K562 (cell line): ENCODE measurements around the gene IQCK. TPM values are rescaled to one million over a fixed set of nuclear protein-coding genes. Genes with fewer than 3 reads are reported as not detected.

Source experiments
- ATAC-seq: fragments of 200-7000 bp; cut with Tn5 transposase; 3 replicates; pipeline ENCODE4 v1.9.1; 2020; ENCODE audit warnings: moderate library complexity
- BruUV-seq: library from RNA; stranded (reverse); fragments of 400-500 nt; replicated peaks from 2 replicates; lab custom pipeline; 2021; lab: Mats Ljungman, UMichigan
- CTCF ChIA-PET: fragments of 300-600 bp; formaldehyde crosslinking; extraction: SDS; loops from one replicate; lab custom pipeline; 2021; ENCODE audit warnings: low intra/inter-chr PET ratio; lab: Yijun Ruan, JAX
- POLR2A ChIA-PET: fragments of 300-600, 350-650 bp; sonication (Branson Sonifier 250); formaldehyde crosslinking; extraction: SDS; loops from one replicate; lab custom pipeline; 2021; ENCODE audit warnings: antibody characterized with exemption, inconsistent platforms; lab: Yijun Ruan, JAX
- DNase-seq, 4 experiments: peaks; one replicate each; pipeline versions ENCODE4 v3.0.0 to v3.0.0-alpha.2; 2011 to 2018; ENCODE audit warnings: low spot score in 3 of 4, mixed read lengths in 3 of 4; ENCODE audit errors: extremely low read depth in 1 of 4
- FAIRE-seq: peaks from 2 replicates; lab custom pipeline; 2011; peaks lifted over from hg19 to GRCh38; lab: Jason Lieb, UNC
- H2AFZ ChIP-seq: 2 replicates; pipeline ENCODE4 v1.6.0; 2011; ENCODE audit warnings: low read depth, low read length, control low read depth, inconsistent platforms
- H3K27ac ChIP-seq: fragments of 200-600 bp; 3 replicates; pipeline ENCODE4 v1.8.0; 2011; ENCODE audit warnings: low read depth, mild to moderate bottlenecking, control low read depth, inconsistent platforms, low read length, moderate library complexity, mixed read lengths; ENCODE audit errors: extremely low read depth
- H3K27me3 ChIP-seq, 2 experiments: fragments of 300-600 bp in 1 of 2; 2 replicates in 1 of 2; 3 replicates in 1 of 2; pipeline versions ENCODE4 v1.6.0 to v1.8.0; 2011; ENCODE audit warnings: inconsistent platforms in 2 of 2, low read length in 2 of 2, mild to moderate bottlenecking in 1 of 2, mixed read lengths in 1 of 2, moderate library complexity in 1 of 2; ENCODE audit not compliant: control insufficient read depth in 2 of 2, insufficient read depth in 2 of 2
- H3K36me3 ChIP-seq: fragments of 300-600 bp; 3 replicates; pipeline ENCODE4 v1.8.0; 2011; ENCODE audit warnings: mild to moderate bottlenecking, low read length, inconsistent platforms; ENCODE audit not compliant: control insufficient read depth, insufficient read depth
- H3K4me1 ChIP-seq, 2 experiments: fragments of 200-600 bp in 1 of 2; replicated peaks in 1 of 2; 2 replicates in 1 of 2; 3 replicates in 1 of 2; pipeline versions ENCODE4 v1.5.1 to v1.8.0; 2011; ENCODE audit warnings: inconsistent platforms in 2 of 2, low read length in 2 of 2, mild to moderate bottlenecking in 1 of 2, mixed read lengths in 1 of 2, moderate library complexity in 1 of 2; ENCODE audit not compliant: control insufficient read depth in 2 of 2, insufficient read depth in 2 of 2
- H3K4me2 ChIP-seq: 2 replicates; pipeline ENCODE4 v1.6.1; 2011; ENCODE audit warnings: low read length, control low read depth, inconsistent platforms, mixed read lengths; ENCODE audit not compliant: insufficient read depth
- H3K4me3 ChIP-seq: fragments of 200-600 bp; sonication (generic), shearing (Covaris generic); 2 replicates; pipeline ENCODE4 v1.5.1; 2016; ENCODE audit warnings: control low read depth, inconsistent platforms
- H3K79me2 ChIP-seq: fragments of 200-600 bp; 3 replicates; pipeline ENCODE4 v1.8.0; 2011; ENCODE audit warnings: low read length, inconsistent platforms; ENCODE audit not compliant: control insufficient read depth, insufficient read depth
- H3K9ac ChIP-seq, 2 experiments: 2 replicates each; pipeline versions ENCODE4 v1.6.0 to v1.6.1; 2011; ENCODE audit warnings: low read depth in 2 of 2, low read length in 2 of 2, control low read depth in 1 of 2, inconsistent platforms in 1 of 2, mild to moderate bottlenecking in 1 of 2, mixed read lengths in 1 of 2; ENCODE audit not compliant: insufficient read depth in 1 of 2
- H3K9me1 ChIP-seq: one replicate; pipeline ENCODE4 v1.6.0; 2011; ENCODE audit warnings: inconsistent platforms, mild to moderate bottlenecking, low read length, moderate library complexity; ENCODE audit not compliant: control insufficient read depth, insufficient read depth
- H3K9me3 ChIP-seq: replicated peaks from 2 replicates; pipeline ENCODE4 v1.5.1; 2011; ENCODE audit warnings: low read depth, low read length, inconsistent platforms; ENCODE audit not compliant: control insufficient read depth, insufficient read depth
- H4K20me1 ChIP-seq: replicated peaks from 2 replicates; pipeline ENCODE4 v1.6.1; 2011; ENCODE audit warnings: low read length, inconsistent platforms, mixed read lengths; ENCODE audit not compliant: control insufficient read depth, insufficient read depth
- CBFB ChIP-seq: sonication (generic); formaldehyde crosslinking; IDR thresholded peaks from 2 replicates; pipeline ENCODE4 v1.4.0; 2020; ENCODE audit warnings: mild to moderate bottlenecking, missing genetic modification reagents
- DIDO1 ChIP-seq: fragments of 450-650 bp; IDR thresholded peaks from 2 replicates; pipeline ENCODE4 v1.6.1; 2016; ENCODE audit warnings: low read depth, missing biosample characterization, missing genetic modification characterization
- ESRRA ChIP-seq: fragments of 450-650 bp; IDR thresholded peaks from 2 replicates; pipeline ENCODE4 v1.6.1; 2014; ENCODE audit warnings: low read depth, mild to moderate bottlenecking, moderate library complexity, borderline replicate concordance
- KAT8 ChIP-seq: fragments of 450-650 bp; IDR thresholded peaks from 2 replicates; pipeline ENCODE4 v1.6.1; 2016; ENCODE audit warnings: low read depth, mild to moderate bottlenecking
- MLX ChIP-seq, 2 experiments: fragments of 450-650 bp in 1 of 2; sonication (generic) in 1 of 2; formaldehyde crosslinking; conservative IDR thresholded peaks; 2 replicates each; pipeline versions ENCODE4 v1.4.0 to v1.8.1; 2020 to 2022; ENCODE audit warnings: mild to moderate bottlenecking in 1 of 2, missing genetic modification reagents in 1 of 2
- RBFOX2 ChIP-seq: fragments of 200-400 bp; formaldehyde crosslinking; IDR thresholded peaks from 2 replicates; pipeline ENCODE4 v1.6.1; 2017; ENCODE audit warnings: low read depth, mild to moderate bottlenecking, low read length, moderate library complexity
- RBM25 ChIP-seq: fragments of 200-400 bp; formaldehyde crosslinking; IDR thresholded peaks from 2 replicates; pipeline ENCODE4 v1.6.1; 2018; ENCODE audit warnings: low read length, low read depth, moderate library complexity; ENCODE audit not compliant: severe bottlenecking
- SRSF7 ChIP-seq: fragments of 200-400 bp; formaldehyde crosslinking; optimal IDR thresholded peaks from 2 replicates; pipeline ENCODE3; 2017; ENCODE audit warnings: mild to moderate bottlenecking, low read depth, low read length
- STAG1 ChIP-seq: sonication (generic); formaldehyde crosslinking; IDR thresholded peaks from 2 replicates; pipeline ENCODE4 v1.5.0; 2020; ENCODE audit warnings: missing genetic modification reagents, borderline replicate concordance
- TGIF2 ChIP-seq: sonication (generic); formaldehyde crosslinking; IDR thresholded peaks from 2 replicates; pipeline ENCODE4 v1.8.1; 2022; ENCODE audit warnings: mild to moderate bottlenecking, missing genetic modification reagents, moderate library complexity
- ZNF24 ChIP-seq: fragments of 450-650 bp; IDR thresholded peaks from 2 replicates; pipeline ENCODE4 v1.6.1; 2016
- ZNF766 ChIP-seq: fragments of 200-800 bp; sonication (Bioruptor generic); conservative IDR thresholded peaks from 2 replicates; pipeline ENCODE4 v1.6.1; 2016; ENCODE audit warnings: missing genetic modification characterization, missing compliant biosample characterization
- WGBS: fragments of 100-300 bp; shearing (Covaris generic); methylation state at CpG from one replicate; pipeline ENCODE4 v1.1.6; 2016; ENCODE audit warnings: low coverage, mixed read lengths; ENCODE audit not compliant: insufficient coverage; ENCODE audit errors: missing lambda C conversion rate; 5-methylcytosine and 5-hydroxymethylcytosine counted together
- in situ Hi-C: fragments of 300-500 bp; cut with MboI; formaldehyde crosslinking; loops from 4 replicates; pipeline ENCODE4 v1.15.0; 2018; ENCODE audit warnings: inconsistent platforms, mixed read lengths
- intact Hi-C: fragments of 100-400 bp; cut with micrococcal nuclease; formaldehyde crosslinking; loops from 2 replicates; pipeline ENCODE4 v1.14.2; 2022
- polyA plus RNA-seq, 8 experiments: library from polyadenylated mRNA; depleted of rRNA in 4 of 8; stranded (reverse) in 5 of 8; unstranded in 3 of 8; fragments of >200 nt; fragmentation: Nextera tagmentation in 2 of 8; fragmentation: Illumina TruSeq in 1 of 8; extraction: Ambion mirVana in 2 of 8; extraction: Trizol in 1 of 8; gene quantifications; 2 replicates each; pipeline versions ENCODE4 v1.2.1 to v1.2.3, GENCODE V29; 2011 to 2014; ENCODE audit warnings: inconsistent platforms in 1 of 8, missing spikeins in 1 of 8
- total RNA-seq, 7 experiments: library from RNA; depleted of rRNA in 6 of 7; stranded (reverse); fragments of >200 nt in 6 of 7; fragmentation: Illumina TruSeq in 2 of 7; extraction: Trizol in 2 of 7; gene quantifications; 2 replicates each; pipeline versions ENCODE4 v1.2.1 to v1.2.3, GENCODE V29; 2011 to 2021; ENCODE audit warnings: low replicate concordance in 1 of 7

Gene IQCK
- total and polyA plus RNA-seq, 9 of the 15 experiments (the other 6 are each of a cell fraction or from before 2014, with no cell fraction given), result 5.2 to 12.2 (median 7.3) TPM

- POLR2A ChIA-PET, result interaction anchor here (0.5 to 0.8 kb wide), 3 partner anchors 13 to 970 kb away, joined by 3 read pairs; partner anchors contain the start of genes IQCK and KNOP1
Observed at GRCh38 chr16:19837984-19838707, 120.1 kb downstream of the IQCK start.

GRCh38 chr16:19840524-19841110, 122.5 kb downstream of the IQCK start:
- no peaks in the 10 kb centered on the region for H3K27me3 ChIP-seq
- no peaks in the 10 kb centered on the region for H4K20me1 ChIP-seq
- FAIRE-seq (no peak), ATAC-seq (no peak), DNase-seq (peak in 1 of 4 experiments; percentile 9)
- H3K4me1 ChIP-seq, result peaks cover 4 to 28% of the 10 kb centered on the region in 2 experiments; a peak in 4 of 5 replicates
- H3K79me2 ChIP-seq, result no peaks in the 10 kb centered on the region
- CTCF ChIA-PET, result no interaction called here
- in situ Hi-C loops, result no loop called here
- H3K36me3 ChIP-seq, result no peaks in the 10 kb centered on the region
- POLR2A ChIA-PET, result no interaction called here
- H2AFZ ChIP-seq, result no peak overlapping the region
- 23% methylated on average over 3 of the region's 3 CpGs for WGBS
- H3K9me1 ChIP-seq, result no peaks in the 10 kb centered on the region
- no TSS peak for BruUV-seq
- H3K9ac ChIP-seq, result no peak overlapping the region
- TF ChIP-seq ZNF766 (CRISPR knock-in tag) (no peak), MLX (CRISPR knock-in tag; conservative IDR thresholded peaks at IDR 0.05) (no peak), KAT8 (no peak), ESRRA (peak; percentile 88), DIDO1 (tag) (no peak), TGIF2 (no peak), RBFOX2 (no peak), RBM25 (peak; percentile 72)
- intact Hi-C loops, result no loop called here
- H3K27ac ChIP-seq, result no peak overlapping the region
- no peaks in the 10 kb centered on the region for H3K9me3 ChIP-seq
- no peak overlapping the region for H3K4me3 ChIP-seq
- H3K4me2 ChIP-seq, result no peak overlapping the region

More at GRCh38 chr16:19837984-19838707, 120.1 kb downstream of the IQCK start:
- in situ Hi-C loops, result no loop called here
- Histone ChIP-seq H3K9me1 (no peaks in the 10 kb centered on the region), H3K27me3 (no peaks in the 10 kb centered on the region; a peak in 1 of 5 replicates), H3K36me3 (no peaks in the 10 kb centered on the region), H2AFZ (peak overlapping the region; percentile 34; the same call in 1 of the 2 replicates), H3K9me3 (no peaks in the 10 kb centered on the region), H4K20me1 (no peaks in the 10 kb centered on the region), H3K27ac (no peak overlapping the region), H3K9ac (peak overlapping the region in 1 of 2 experiments; percentile 20; a peak in 1 of 4 replicates), H3K4me2 (no peak overlapping the region), H3K79me2 (no peaks in the 10 kb centered on the region), H3K4me3 (no peak overlapping the region), H3K4me1 (peaks cover 4 to 14% of the 10 kb centered on the region in 2 experiments; a peak in 4 of 5 replicates)
- DNase-seq, result no peak
- CTCF ChIA-PET, result no interaction called here
- no peak for ATAC-seq
- BruUV-seq, result no TSS peak
- WGBS, result 44% methylated on average over 12 of the region's 13 CpGs
- TF ChIP-seq SRSF7 (no peak), STAG1 (CRISPR knock-in tag) (no peak), CBFB (CRISPR knock-in tag) (no peak), ZNF24 (no peak)
- FAIRE-seq, result no peak
- intact Hi-C loops, result no loop called here
